Ishikawa (cell line): ENCODE results near the gene HMX1.

Experiments used
- CEBPB ChIP-seq: IDR thresholded peaks from 2 replicates; pipeline ENCODE4 v1.6.1; 2012
- CREB1 ChIP-seq: IDR thresholded peaks from 2 replicates; pipeline ENCODE4 v1.6.1; 2012; ENCODE audit warnings: low read depth
- EGR1 ChIP-seq: IDR thresholded peaks from 2 replicates; pipeline ENCODE4 v1.6.1; 2012
- EP300 ChIP-seq: IDR thresholded peaks from 2 replicates; pipeline ENCODE4 v1.6.1; 2012; ENCODE audit warnings: borderline replicate concordance
- FOXM1 ChIP-seq: IDR thresholded peaks from 2 replicates; pipeline ENCODE4 v1.6.1; 2012; ENCODE audit warnings: low read depth, borderline replicate concordance
- NFIC ChIP-seq: IDR thresholded peaks from 2 replicates; pipeline ENCODE4 v1.6.1; 2012
- RAD21 ChIP-seq: IDR thresholded peaks from 2 replicates; pipeline ENCODE4 v1.6.1; 2012; ENCODE audit warnings: low read depth
- TAF1 ChIP-seq: IDR thresholded peaks from 2 replicates; pipeline ENCODE4 v1.6.1; 2012; ENCODE audit warnings: low read depth, mild to moderate bottlenecking
- TCF12 ChIP-seq: IDR thresholded peaks from 2 replicates; pipeline ENCODE4 v1.6.1; 2012; ENCODE audit warnings: low read depth
- TEAD4 ChIP-seq: IDR thresholded peaks from 2 replicates; pipeline ENCODE4 v1.6.1; 2012
- YY1 ChIP-seq: IDR thresholded peaks from 2 replicates; pipeline ENCODE4 v1.6.1; 2012; ENCODE audit warnings: low read depth
- ZBTB7A ChIP-seq: IDR thresholded peaks from 2 replicates; pipeline ENCODE4 v1.6.1; 2012; ENCODE audit warnings: low read depth
- TF ChIP-seq, protein P1 (sequence below): IDR thresholded peaks from 2 replicates; pipeline ENCODE4 v1.6.1; 2012
- TF ChIP-seq, protein P2 (sequence below): IDR thresholded peaks from 2 replicates; pipeline ENCODE4 v1.6.1; 2012
- TF ChIP-seq, protein P3 (sequence below): IDR thresholded peaks from 2 replicates; pipeline ENCODE4 v1.6.1; 2012; ENCODE audit warnings: low read depth, mild to moderate bottlenecking

HMX1 gene

DNA sequence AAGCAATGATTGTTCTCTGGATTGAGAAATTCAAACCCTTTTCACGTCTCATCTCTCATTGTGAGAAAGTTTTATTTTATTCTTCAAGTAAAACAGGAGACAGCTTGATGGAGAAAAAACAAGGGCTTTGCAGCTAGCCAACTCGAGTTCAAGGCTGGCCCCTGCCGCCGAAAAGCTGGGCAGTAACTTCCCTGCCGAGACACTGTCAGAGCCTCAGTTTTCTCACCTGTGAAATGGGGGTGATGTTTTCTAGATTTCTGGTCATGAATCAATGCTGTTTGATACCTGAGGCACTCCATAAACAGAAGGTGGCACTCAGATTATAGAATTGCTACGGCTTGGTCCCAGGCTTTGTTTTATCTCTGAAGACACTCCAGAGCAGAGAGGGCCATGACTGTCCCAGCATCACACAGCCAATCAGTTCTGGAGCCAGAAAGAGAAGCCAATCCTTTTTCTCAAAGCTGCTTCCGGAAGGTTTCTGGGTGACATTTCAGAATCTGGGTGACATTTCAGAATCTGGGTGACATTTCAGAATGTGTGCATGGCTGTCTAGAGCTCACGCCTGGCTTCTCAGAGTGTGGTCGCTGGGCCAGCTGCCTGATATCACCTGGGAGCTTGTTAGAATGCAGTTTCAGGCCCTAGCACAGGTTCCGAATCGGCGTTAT, 33.2 kb downstream of the HMX1 start:
- TF ChIP-seq TAF1 = no peak
- no peak for TF ChIP-seq RAD21
- no peak for TF ChIP-seq NFIC
- TF ChIP-seq EGR1 = no peak
- TF ChIP-seq, protein P1, sequence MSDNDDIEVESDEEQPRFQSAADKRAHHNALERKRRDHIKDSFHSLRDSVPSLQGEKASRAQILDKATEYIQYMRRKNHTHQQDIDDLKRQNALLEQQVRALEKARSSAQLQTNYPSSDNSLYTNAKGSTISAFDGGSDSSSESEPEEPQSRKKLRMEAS = no peak
- no peak for TF ChIP-seq TCF12
- TF ChIP-seq CEBPB = no peak
- TF ChIP-seq YY1 = no peak
- TF ChIP-seq, protein P2, sequence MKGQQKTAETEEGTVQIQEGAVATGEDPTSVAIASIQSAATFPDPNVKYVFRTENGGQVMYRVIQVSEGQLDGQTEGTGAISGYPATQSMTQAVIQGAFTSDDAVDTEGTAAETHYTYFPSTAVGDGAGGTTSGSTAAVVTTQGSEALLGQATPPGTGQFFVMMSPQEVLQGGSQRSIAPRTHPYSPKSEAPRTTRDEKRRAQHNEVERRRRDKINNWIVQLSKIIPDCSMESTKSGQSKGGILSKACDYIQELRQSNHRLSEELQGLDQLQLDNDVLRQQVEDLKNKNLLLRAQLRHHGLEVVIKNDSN = no peak
- TF ChIP-seq EP300 = no peak
- no peak for TF ChIP-seq CREB1
- no peak for TF ChIP-seq ZBTB7A
- TF ChIP-seq, protein P3, sequence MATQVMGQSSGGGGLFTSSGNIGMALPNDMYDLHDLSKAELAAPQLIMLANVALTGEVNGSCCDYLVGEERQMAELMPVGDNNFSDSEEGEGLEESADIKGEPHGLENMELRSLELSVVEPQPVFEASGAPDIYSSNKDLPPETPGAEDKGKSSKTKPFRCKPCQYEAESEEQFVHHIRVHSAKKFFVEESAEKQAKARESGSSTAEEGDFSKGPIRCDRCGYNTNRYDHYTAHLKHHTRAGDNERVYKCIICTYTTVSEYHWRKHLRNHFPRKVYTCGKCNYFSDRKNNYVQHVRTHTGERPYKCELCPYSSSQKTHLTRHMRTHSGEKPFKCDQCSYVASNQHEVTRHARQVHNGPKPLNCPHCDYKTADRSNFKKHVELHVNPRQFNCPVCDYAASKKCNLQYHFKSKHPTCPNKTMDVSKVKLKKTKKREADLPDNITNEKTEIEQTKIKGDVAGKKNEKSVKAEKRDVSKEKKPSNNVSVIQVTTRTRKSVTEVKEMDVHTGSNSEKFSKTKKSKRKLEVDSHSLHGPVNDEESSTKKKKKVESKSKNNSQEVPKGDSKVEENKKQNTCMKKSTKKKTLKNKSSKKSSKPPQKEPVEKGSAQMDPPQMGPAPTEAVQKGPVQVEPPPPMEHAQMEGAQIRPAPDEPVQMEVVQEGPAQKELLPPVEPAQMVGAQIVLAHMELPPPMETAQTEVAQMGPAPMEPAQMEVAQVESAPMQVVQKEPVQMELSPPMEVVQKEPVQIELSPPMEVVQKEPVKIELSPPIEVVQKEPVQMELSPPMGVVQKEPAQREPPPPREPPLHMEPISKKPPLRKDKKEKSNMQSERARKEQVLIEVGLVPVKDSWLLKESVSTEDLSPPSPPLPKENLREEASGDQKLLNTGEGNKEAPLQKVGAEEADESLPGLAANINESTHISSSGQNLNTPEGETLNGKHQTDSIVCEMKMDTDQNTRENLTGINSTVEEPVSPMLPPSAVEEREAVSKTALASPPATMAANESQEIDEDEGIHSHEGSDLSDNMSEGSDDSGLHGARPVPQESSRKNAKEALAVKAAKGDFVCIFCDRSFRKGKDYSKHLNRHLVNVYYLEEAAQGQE = no peak
- TF ChIP-seq TEAD4 = no peak
- no peak for TF ChIP-seq FOXM1

GRCh38 chr4:8837181-8837841, 34.3 kb downstream of the HMX1 start:
- TF ChIP-seq TCF12 (no peak), TAF1 (no peak), CREB1 (no peak), RAD21 (no peak), ZBTB7A (no peak)

DNA sequence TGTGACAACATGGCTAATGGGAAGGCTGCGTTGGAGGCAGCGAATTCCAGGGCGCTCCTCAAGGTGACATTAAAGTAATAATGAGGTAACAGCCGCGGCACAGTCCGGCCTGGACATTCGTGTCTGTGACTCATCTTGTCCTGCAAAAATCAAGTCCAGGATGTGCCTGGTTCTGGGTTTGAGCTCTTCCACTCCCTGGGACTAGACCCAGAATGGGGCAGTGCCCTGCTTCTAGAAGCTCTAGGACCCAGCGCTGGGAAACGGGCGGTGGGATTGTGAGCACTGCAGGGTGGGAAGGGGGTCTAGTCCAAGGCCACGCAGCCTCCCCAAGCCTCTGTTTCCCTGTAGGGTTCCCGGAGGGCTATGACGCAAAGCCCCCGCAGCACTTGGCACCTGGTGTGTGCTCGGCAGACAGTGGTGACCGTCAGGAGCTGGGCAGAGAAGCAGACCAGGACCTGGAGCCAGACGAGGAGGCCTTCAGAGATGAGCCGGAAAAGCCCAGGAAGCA, 34.9 kb downstream of the HMX1 start:
- TF ChIP-seq EP300 = no peak
- TF ChIP-seq TAF1 = no peak
- no peak for TF ChIP-seq FOXM1
- no peak for TF ChIP-seq EGR1
- TF ChIP-seq CEBPB = no peak
- TF ChIP-seq, protein P1 = no peak
- TF ChIP-seq NFIC = no peak
- no peak for TF ChIP-seq RAD21
- TF ChIP-seq, protein P3 = no peak

- TF ChIP-seq, protein P1 = no peak
- TF ChIP-seq EP300 (no peak), TCF12 (no peak), EGR1 (no peak), NFIC (no peak), CREB1 (no peak), ZBTB7A (no peak)
- TF ChIP-seq, protein P3 = no peak
- TF ChIP-seq, protein P2 = no peak
Measured at GRCh38 chr4:8835521-8836365, 35.9 kb downstream of the HMX1 start.
